SK-N-SH treated with all-trans-retinoic acid at 6 μM for 48 hours (cell line): ENCODE results near the gene LRMDA.

Experiments
- ATAC-seq: fragments of 200-7000 bp; cut with Tn5 transposase; 3 replicates; pipeline ENCODE4 v1.9.1; 2020; ENCODE audit warnings: mild to moderate bottlenecking, moderate library complexity
- ARNTL ChIP-seq: fragments of 450-650 bp; formaldehyde crosslinking; IDR thresholded peaks from 2 replicates; pipeline ENCODE4 v1.5.0; 2020; ENCODE audit warnings: low read depth, mild to moderate bottlenecking, moderate library complexity, borderline replicate concordance
- CSDC2 ChIP-seq: fragments of 250-450 bp; sonication (Bioruptor Pico); IDR thresholded peaks from 2 replicates; pipeline ENCODE4 v1.5.0; 2020; ENCODE audit warnings: mild to moderate bottlenecking, moderate library complexity
- ESRRG ChIP-seq: fragments of 250-450 bp; sonication (Bioruptor Pico); IDR thresholded peaks from 2 replicates; pipeline ENCODE4 v1.6.1; 2021; ENCODE audit warnings: mild to moderate bottlenecking
- GLIS3 ChIP-seq: fragments of 250-450 bp; sonication (Bioruptor Pico); IDR thresholded peaks from 2 replicates; pipeline ENCODE4 v1.5.0; 2020; ENCODE audit warnings: mild to moderate bottlenecking, moderate library complexity
- ISL1 ChIP-seq: fragments of 250-450 bp; sonication (Bioruptor Pico); IDR thresholded peaks from 2 replicates; pipeline ENCODE4 v2.1.2; 2022; ENCODE audit warnings: mild to moderate bottlenecking, moderate library complexity
- PPARA ChIP-seq: fragments of 250-450 bp; sonication (Bioruptor Pico); IDR thresholded peaks from 2 replicates; pipeline ENCODE4 v1.5.0; 2020; ENCODE audit warnings: mild to moderate bottlenecking, borderline replicate concordance
- TCF4 ChIP-seq: fragments of 250-450 bp; sonication (Bioruptor Pico); IDR thresholded peaks from 2 replicates; pipeline ENCODE4 v1.8.0; 2021; ENCODE audit warnings: mild to moderate bottlenecking, moderate library complexity, borderline replicate concordance
- TOX ChIP-seq: fragments of 250-450 bp; sonication (Bioruptor Pico); IDR thresholded peaks from 2 replicates; pipeline ENCODE4 v1.8.0; 2021; ENCODE audit warnings: mild to moderate bottlenecking, moderate library complexity, borderline replicate concordance
- ZFP3 ChIP-seq: fragments of 250-450 bp; sonication (Bioruptor Pico); IDR thresholded peaks from 2 replicates; pipeline ENCODE4 v1.5.0; 2020; ENCODE audit warnings: mild to moderate bottlenecking, moderate library complexity
- ZFP30 ChIP-seq: fragments of 450-650 bp; formaldehyde crosslinking; IDR thresholded peaks from 2 replicates; pipeline ENCODE4 v1.5.0; 2022; ENCODE audit warnings: mild to moderate bottlenecking, moderate library complexity
- ZNF565 ChIP-seq: fragments of 450-650 bp; formaldehyde crosslinking; conservative IDR thresholded peaks from 2 replicates; pipeline ENCODE4 v1.5.0; 2020; ENCODE audit warnings: low read depth, mild to moderate bottlenecking, moderate library complexity
- ZNF70 ChIP-seq: fragments of 450-650 bp; formaldehyde crosslinking; IDR thresholded peaks from 2 replicates; pipeline ENCODE4 v1.5.0; 2020; ENCODE audit warnings: mild to moderate bottlenecking, moderate library complexity
- ZNF8 ChIP-seq: fragments of 450-650 bp; formaldehyde crosslinking; IDR thresholded peaks from 2 replicates; pipeline ENCODE4 v1.5.0; 2020; ENCODE audit warnings: mild to moderate bottlenecking, moderate library complexity
- TF ChIP-seq, protein P1 (sequence below): fragments of 250-450 bp; sonication (Bioruptor Pico); IDR thresholded peaks from 2 replicates; pipeline ENCODE4 v1.5.1; 2021; ENCODE audit warnings: mild to moderate bottlenecking, moderate library complexity
- TF ChIP-seq, protein P2 (sequence below): fragments of 250-450 bp; sonication (Bioruptor Pico); IDR thresholded peaks from 2 replicates; pipeline ENCODE4 v1.8.0; 2020; ENCODE audit warnings: mild to moderate bottlenecking, moderate library complexity, borderline replicate concordance
- TF ChIP-seq, protein P3 (sequence below): fragments of 250-450 bp; sonication (Bioruptor Pico); IDR thresholded peaks from 2 replicates; pipeline ENCODE4 v1.5.0; 2020; ENCODE audit warnings: mild to moderate bottlenecking, moderate library complexity
- TF ChIP-seq, protein P4 (sequence below): fragments of 250-450 bp; sonication (Bioruptor Pico); IDR thresholded peaks from 2 replicates; pipeline ENCODE4 v1.8.0; 2021; ENCODE audit warnings: low read depth, mild to moderate bottlenecking, moderate library complexity, borderline replicate concordance

The LRMDA gene

DNA sequence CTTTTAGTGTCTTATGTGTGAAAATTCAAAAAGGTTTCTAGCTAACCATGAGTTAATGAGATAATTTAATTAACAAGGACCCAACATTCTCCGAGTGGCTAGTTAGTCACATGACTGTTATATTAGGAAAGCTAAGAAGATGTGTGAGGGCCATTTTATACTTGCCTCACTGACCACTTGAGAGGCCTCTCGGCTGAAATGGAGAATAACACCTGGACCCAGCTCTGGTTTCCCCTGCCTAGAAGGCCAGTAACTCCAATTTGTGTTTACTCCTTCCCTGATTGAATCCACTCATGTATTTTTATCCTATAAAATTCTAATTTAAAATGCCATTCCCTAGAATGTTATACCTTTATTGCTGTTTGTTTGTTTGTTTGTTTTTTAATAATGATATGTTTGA, 1115.0 kb downstream of the LRMDA start (continued):
- TF ChIP-seq, protein P1, sequence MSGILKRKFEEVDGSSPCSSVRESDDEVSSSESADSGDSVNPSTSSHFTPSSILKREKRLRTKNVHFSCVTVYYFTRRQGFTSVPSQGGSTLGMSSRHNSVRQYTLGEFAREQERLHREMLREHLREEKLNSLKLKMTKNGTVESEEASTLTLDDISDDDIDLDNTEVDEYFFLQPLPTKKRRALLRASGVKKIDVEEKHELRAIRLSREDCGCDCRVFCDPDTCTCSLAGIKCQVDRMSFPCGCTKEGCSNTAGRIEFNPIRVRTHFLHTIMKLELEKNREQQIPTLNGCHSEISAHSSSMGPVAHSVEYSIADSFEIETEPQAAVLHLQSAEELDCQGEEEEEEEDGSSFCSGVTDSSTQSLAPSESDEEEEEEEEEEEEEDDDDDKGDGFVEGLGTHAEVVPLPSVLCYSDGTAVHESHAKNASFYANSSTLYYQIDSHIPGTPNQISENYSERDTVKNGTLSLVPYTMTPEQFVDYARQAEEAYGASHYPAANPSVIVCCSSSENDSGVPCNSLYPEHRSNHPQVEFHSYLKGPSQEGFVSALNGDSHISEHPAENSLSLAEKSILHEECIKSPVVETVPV (CRISPR knock-in tag), result no peak

DNA sequence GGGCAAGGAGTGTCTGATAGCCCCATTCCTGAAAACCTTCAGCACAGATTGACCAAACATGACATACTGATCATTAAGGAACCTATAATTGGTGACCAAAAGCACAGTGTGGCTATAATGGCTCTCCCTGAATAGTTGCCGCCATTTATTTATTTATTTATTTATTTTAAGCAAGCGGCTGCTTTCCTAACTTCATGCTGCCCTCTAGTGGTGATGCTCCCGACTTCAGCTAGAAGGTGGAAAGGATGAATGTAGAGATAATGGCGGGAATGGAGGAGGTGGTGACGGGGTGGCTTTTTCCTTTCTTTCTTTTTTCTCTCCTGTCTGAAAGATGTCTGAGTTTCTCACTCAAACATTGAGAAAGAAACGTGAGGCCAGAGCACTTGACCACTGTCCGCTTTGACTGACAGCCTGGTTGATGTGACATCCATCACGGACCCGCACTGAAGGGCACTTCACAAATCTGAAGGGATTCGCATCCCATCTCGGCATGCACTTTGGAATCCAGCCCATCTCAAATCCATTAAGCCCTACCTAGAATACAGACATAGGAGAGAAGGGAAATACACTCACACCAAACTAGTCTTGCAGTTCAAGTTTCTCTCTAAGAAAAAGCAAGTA, 1116.0 kb downstream of the LRMDA start:
- ATAC-seq, result peak; percentile 70
- TF ChIP-seq ISL1 (CRISPR knock-in tag), result 0 out of 2 replicates have a peak, but pooled peaks have one; percentile 15
- no peak for TF ChIP-seq ZNF70
- TF ChIP-seq GLIS3 (CRISPR knock-in tag), result no peak
- no peak for TF ChIP-seq CSDC2 (CRISPR knock-in tag)
- TF ChIP-seq PPARA, result no peak
- TF ChIP-seq, protein P2, sequence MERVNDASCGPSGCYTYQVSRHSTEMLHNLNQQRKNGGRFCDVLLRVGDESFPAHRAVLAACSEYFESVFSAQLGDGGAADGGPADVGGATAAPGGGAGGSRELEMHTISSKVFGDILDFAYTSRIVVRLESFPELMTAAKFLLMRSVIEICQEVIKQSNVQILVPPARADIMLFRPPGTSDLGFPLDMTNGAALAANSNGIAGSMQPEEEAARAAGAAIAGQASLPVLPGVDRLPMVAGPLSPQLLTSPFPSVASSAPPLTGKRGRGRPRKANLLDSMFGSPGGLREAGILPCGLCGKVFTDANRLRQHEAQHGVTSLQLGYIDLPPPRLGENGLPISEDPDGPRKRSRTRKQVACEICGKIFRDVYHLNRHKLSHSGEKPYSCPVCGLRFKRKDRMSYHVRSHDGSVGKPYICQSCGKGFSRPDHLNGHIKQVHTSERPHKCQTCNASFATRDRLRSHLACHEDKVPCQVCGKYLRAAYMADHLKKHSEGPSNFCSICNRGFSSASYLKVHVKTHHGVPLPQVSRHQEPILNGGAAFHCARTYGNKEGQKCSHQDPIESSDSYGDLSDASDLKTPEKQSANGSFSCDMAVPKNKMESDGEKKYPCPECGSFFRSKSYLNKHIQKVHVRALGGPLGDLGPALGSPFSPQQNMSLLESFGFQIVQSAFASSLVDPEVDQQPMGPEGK (CRISPR knock-in tag), result no peak
- no peak for TF ChIP-seq TCF4
- TF ChIP-seq, all 23 proteins: peak for 1

DNA sequence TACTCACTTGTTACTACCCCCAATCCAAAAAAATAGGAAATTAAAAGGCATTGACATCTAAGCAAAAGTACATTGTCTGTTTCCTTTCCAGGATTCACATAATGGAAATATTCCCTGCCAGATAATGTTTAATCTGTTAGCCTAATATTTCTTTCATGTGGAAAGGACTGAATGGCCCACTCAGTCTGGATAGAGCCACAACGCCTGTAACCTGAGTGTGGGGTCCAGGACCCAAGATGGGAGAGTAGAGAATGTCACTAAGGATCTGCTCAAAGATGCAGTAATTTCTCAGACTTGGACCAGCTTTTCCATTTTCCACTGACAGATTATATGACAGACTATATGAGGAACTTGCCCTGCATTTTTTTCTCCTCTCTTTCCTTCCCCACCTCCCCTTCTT, 1117.3 kb downstream of the LRMDA start:
- no peak for TF ChIP-seq PPARA
- TF ChIP-seq GLIS3 (CRISPR knock-in tag), result no peak
- no peak for TF ChIP-seq ZFP3 (CRISPR knock-in tag)
- TF ChIP-seq, protein P3, sequence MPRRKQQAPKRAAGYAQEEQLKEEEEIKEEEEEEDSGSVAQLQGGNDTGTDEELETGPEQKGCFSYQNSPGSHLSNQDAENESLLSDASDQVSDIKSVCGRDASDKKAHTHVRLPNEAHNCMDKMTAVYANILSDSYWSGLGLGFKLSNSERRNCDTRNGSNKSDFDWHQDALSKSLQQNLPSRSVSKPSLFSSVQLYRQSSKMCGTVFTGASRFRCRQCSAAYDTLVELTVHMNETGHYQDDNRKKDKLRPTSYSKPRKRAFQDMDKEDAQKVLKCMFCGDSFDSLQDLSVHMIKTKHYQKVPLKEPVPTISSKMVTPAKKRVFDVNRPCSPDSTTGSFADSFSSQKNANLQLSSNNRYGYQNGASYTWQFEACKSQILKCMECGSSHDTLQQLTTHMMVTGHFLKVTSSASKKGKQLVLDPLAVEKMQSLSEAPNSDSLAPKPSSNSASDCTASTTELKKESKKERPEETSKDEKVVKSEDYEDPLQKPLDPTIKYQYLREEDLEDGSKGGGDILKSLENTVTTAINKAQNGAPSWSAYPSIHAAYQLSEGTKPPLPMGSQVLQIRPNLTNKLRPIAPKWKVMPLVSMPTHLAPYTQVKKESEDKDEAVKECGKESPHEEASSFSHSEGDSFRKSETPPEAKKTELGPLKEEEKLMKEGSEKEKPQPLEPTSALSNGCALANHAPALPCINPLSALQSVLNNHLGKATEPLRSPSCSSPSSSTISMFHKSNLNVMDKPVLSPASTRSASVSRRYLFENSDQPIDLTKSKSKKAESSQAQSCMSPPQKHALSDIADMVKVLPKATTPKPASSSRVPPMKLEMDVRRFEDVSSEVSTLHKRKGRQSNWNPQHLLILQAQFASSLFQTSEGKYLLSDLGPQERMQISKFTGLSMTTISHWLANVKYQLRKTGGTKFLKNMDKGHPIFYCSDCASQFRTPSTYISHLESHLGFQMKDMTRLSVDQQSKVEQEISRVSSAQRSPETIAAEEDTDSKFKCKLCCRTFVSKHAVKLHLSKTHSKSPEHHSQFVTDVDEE, result no peak
- no peak for TF ChIP-seq ARNTL (CRISPR knock-in tag)
- TF ChIP-seq, all 23 proteins: peak for 0
- no peak for ATAC-seq

DNA sequence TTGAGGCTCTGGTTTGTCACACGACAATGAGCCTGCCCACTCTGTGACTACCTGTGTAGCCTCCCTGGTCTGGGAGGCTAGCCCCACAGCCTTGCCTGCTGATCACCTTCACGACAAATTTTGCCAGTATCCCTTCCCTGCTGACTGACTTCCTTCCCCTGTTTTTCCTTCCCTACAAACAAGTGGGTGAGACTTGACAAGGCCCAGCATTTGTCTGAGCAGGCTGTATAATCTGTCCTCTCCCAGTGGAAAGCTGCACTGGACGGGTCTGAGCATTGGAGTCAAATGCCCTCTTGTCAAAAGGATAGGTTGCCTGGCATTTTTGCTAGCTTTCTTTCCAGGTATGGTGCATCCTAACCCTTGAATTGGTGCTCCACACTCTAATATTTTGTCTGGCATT, 1117.7 kb downstream of the LRMDA start:
- TF ChIP-seq, protein P4, sequence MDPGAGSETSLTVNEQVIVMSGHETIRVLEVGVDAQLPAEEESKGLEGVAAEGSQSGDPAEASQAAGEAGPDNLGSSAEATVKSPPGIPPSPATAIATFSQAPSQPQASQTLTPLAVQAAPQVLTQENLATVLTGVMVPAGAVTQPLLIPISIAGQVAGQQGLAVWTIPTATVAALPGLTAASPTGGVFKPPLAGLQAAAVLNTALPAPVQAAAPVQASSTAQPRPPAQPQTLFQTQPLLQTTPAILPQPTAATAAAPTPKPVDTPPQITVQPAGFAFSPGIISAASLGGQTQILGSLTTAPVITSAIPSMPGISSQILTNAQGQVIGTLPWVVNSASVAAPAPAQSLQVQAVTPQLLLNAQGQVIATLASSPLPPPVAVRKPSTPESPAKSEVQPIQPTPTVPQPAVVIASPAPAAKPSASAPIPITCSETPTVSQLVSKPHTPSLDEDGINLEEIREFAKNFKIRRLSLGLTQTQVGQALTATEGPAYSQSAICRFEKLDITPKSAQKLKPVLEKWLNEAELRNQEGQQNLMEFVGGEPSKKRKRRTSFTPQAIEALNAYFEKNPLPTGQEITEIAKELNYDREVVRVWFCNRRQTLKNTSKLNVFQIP (CRISPR knock-in tag), result no peak
- TF ChIP-seq ISL1 (CRISPR knock-in tag), result no peak
- no peak for TF ChIP-seq ARNTL (CRISPR knock-in tag)
- TF ChIP-seq TOX (CRISPR knock-in tag), result no peak
- no peak for TF ChIP-seq CSDC2 (CRISPR knock-in tag)
- TF ChIP-seq ZNF565, result no peak
- no peak for TF ChIP-seq ZNF70
- no peak for TF ChIP-seq ESRRG (CRISPR knock-in tag)
- no peak for TF ChIP-seq TCF4
- TF ChIP-seq, protein P1 (CRISPR knock-in tag), result no peak
- no peak for TF ChIP-seq ZNF8 (CRISPR knock-in tag)
- TF ChIP-seq, protein P2 (CRISPR knock-in tag), result no peak
- TF ChIP-seq ZFP30, result no peak
- ATAC-seq, result no peak
